Type B pancreatic cell (in vitro differentiated cells): Measurements from ENCODE around the gene PCDHGA9. TPM values are rescaled to one million over a fixed set of nuclear protein-coding genes. Genes with fewer than 3 reads are reported as not detected.
"Not testable (repeated sequence)": the region's sequence is repeated elsewhere in the genome, so short reads cannot be mapped to it uniquely, and the experiment has no call there.

Experiments used
- DNase-seq: peaks from one replicate; pipeline ENCODE4 v3.0.0; 2021; ENCODE audit warnings: mixed read lengths; ENCODE audit not compliant: unreplicated experiment; ENCODE audit errors: extremely low spot score
- H3K27ac Mint-ChIP-seq: 2 replicates; pipeline ENCODE4 v1.8.0; 2021; ENCODE audit warnings: mild to moderate bottlenecking, mixed read lengths
- H3K27me3 Mint-ChIP-seq: 2 replicates; pipeline ENCODE4 v1.8.0; 2021; ENCODE audit warnings: mixed read lengths
- H3K36me3 Mint-ChIP-seq: 2 replicates; pipeline ENCODE4 v1.8.0; 2021; ENCODE audit warnings: mixed read lengths
- H3K4me1 Mint-ChIP-seq: one replicate; pipeline ENCODE4 v1.8.0; 2021; ENCODE audit warnings: mixed read lengths; ENCODE audit not compliant: unreplicated experiment
- H3K4me3 Mint-ChIP-seq: 2 replicates; pipeline ENCODE4 v1.8.0; 2021; ENCODE audit warnings: mild to moderate bottlenecking, mixed read lengths
- H3K9me3 Mint-ChIP-seq: 2 replicates; pipeline ENCODE4 v1.8.0; 2021; ENCODE audit warnings: mixed read lengths
- CTCF ChIP-seq: fragments of 200-600 bp; sonication (generic); conservative IDR thresholded peaks from 2 replicates; pipeline ENCODE4 v1.5.0; 2021; ENCODE audit warnings: antibody characterized with exemption, mild to moderate bottlenecking
- total RNA-seq: library from RNA; stranded (reverse); gene quantifications from 2 replicates; pipeline ENCODE4 v1.2.1, GENCODE V29; 2021; ENCODE audit warnings: low replicate concordance

PCDHGA9 gene
- total RNA-seq, 1 donor from 2014 or later, result 0.97 TPM

GRCh38 chr5:141398608-141399007 lies 4.0 kb upstream of the PCDHGA9 start:
- no peak for DNase-seq
- TF ChIP-seq CTCF, result no peak
- Mint-ChIP-seq H3K4me3 (no peak overlapping the region), H3K27me3 (no peaks in the 10 kb centered on the region), H3K36me3 (peaks cover 10% of the 10 kb centered on the region), H3K27ac (no peak overlapping the region), H3K9me3 (peaks cover 13% of the 10 kb centered on the region), H3K4me1 (no peaks in the 10 kb centered on the region)

GRCh38 chr5:141399555-141400258 lies 2.9 kb upstream of the PCDHGA9 start:
- Mint-ChIP-seq H3K27ac (no peak overlapping the region), H3K36me3 (peaks cover 9% of the 10 kb centered on the region), H3K9me3 (peaks cover 9% of the 10 kb centered on the region), H3K4me3 (no peak overlapping the region), H3K4me1 (no peaks in the 10 kb centered on the region), H3K27me3 (no peaks in the 10 kb centered on the region)
- TF ChIP-seq CTCF, result no peak
- no peak for DNase-seq

- Mint-ChIP-seq H3K27ac (no peak overlapping the region), H3K4me3 (no peak overlapping the region), H3K27me3 (peaks cover 2% of the 10 kb centered on the region), H3K36me3 (peaks cover 19% of the 10 kb centered on the region), H3K4me1 (peaks cover 3% of the 10 kb centered on the region), H3K9me3 (peaks cover 9% of the 10 kb centered on the region)
- TF ChIP-seq CTCF, result no peak
- no peak for DNase-seq
These were observed 809 bp downstream of the PCDHGA9 start for GRCh38 chr5:141403387-141403786.

GRCh38 chr5:141407790-141408505 lies 5.4 kb downstream of the PCDHGA9 start, which contains the start of gene PCDHGB6:
PCDHGB6 (plus strand) TSS chr5:141408021; CDS start chr5:141408203, 182 bp downstream.
- H3K27me3 Mint-ChIP-seq, result not testable (repeated sequence)
- H3K4me3 Mint-ChIP-seq, result peak within 1 kb of the TSS; percentile 97
- H3K4me1 Mint-ChIP-seq, result peaks cover 11% of the 10 kb centered on the region
- peaks cover 14% of the 10 kb centered on the region for H3K9me3 Mint-ChIP-seq
- H3K36me3 Mint-ChIP-seq, result peaks cover 36% of the 10 kb centered on the region
- peak within 1 kb of the TSS; percentile 52 for H3K27ac Mint-ChIP-seq
- peak; percentile 88 for DNase-seq
- TF ChIP-seq CTCF, result peak; percentile 91

- peak; percentile 62 for DNase-seq
- Mint-ChIP-seq H3K4me1 (peaks cover 15% of the 10 kb centered on the region), H3K4me3 (peak overlapping the region; percentile 97), H3K9me3 (peaks cover 24% of the 10 kb centered on the region), H3K27ac (no peak overlapping the region), H3K36me3 (peaks cover 50% of the 10 kb centered on the region), H3K27me3 (peaks cover 2% of the 10 kb centered on the region)
- no peak for TF ChIP-seq CTCF
These were observed 7.2 kb downstream of the PCDHGA9 start for GRCh38 chr5:141409598-141410306.
